ENCODE measurements around the gene MCF2L2. TPM values are rescaled to one million over a fixed set of nuclear protein-coding genes. Genes with fewer than 3 reads are reported as not detected.

MCF2L2 gene
- total and polyA plus RNA-seq, 9 of the 15 experiments (the other 6 are each of a cell fraction or from before 2014, with no cell fraction given) = 0.56 to 4.2 (median 3.0) TPM

DNA sequence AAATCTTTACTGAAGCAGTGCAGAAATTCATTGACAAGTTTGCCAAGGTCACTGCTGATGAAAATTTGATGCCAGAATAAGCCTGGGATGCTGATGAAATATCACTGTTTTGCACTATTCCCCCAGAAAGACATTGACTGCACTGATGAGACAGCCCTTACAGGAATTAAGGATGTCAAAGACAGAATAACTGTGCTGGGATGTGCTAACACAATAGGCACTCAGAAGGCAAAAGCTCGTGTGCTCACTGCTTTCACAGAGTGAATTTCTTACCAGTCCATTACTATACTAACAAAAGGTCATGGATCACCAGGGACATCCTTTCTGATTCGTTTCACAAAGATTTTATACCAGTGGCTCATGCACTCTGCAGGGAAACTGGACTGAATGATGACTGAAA is 69.4 kb downstream of the MCF2L2 start:
- ChIA-PET CTCF (ENCODE audit: low intra/inter-chr PET ratio) (no interaction called here), POLR2A (interaction anchor here (0.7 kb wide), 1 partner anchor 178 kb away, joined by 3 read pairs; no protein-coding TSS in a partner anchor)
- H3K9me1 ChIP-seq (ENCODE audit: control insufficient read depth, insufficient read depth, low read length) = no peaks in the 10 kb centered on the region
- H3K27ac ChIP-seq (ENCODE audit: extremely low read depth, low read depth, low read length) = no peak overlapping the region
- peaks cover 28 to 46% of the 10 kb centered on the region in 2 experiments for H3K4me1 ChIP-seq (replicated peaks in 1 of 2; ENCODE audit: control insufficient read depth in 2 of 2, insufficient read depth in 2 of 2, low read length in 2 of 2)
- no peaks in the 10 kb centered on the region for H4K20me1 ChIP-seq (replicated peaks; ENCODE audit: control insufficient read depth, insufficient read depth, low read length)
- WGBS (ENCODE audit: insufficient coverage, low coverage, missing lambda C conversion rate) = 65% methylated on average over 2 of the region's 2 CpGs
- no peak overlapping the region for H3K4me3 ChIP-seq
- no peaks in the 10 kb centered on the region; a peak in 1 of 5 replicates for H3K27me3 ChIP-seq (ENCODE audit: control insufficient read depth in 2 of 2, insufficient read depth in 2 of 2, low read length in 2 of 2)
- no peak for DNase-seq (ENCODE audit: extremely low read depth in 1 of 4, low spot score in 3 of 4)
- BruUV-seq (replicated peaks) = no TSS peak
- TF ChIP-seq COPS2 (conservative IDR thresholded peaks at IDR 0.05) (no peak), HNRNPLL (IDR thresholded peaks at IDR 0.05; ENCODE audit: low read depth, low read length, poor library complexity, severe bottlenecking) (no peak), CREB1 (IDR thresholded peaks at IDR 0.05) (no peak), CREB1 (CRISPR knock-in tag; IDR thresholded peaks at IDR 0.05) (no peak), JUNB (CRISPR knock-in tag; conservative IDR thresholded peaks at IDR 0.05) (no peak), SIN3B (IDR thresholded peaks at IDR 0.05; ENCODE audit: low read depth) (no peak), ZNF324 (CRISPR knock-in tag; IDR thresholded peaks at IDR 0.05) (no peak), HMGN3 (IDR thresholded peaks at IDR 0.05; ENCODE audit: borderline replicate concordance, extremely low read depth, insufficient read length, low read depth, low read length) (no peak), ZNF830 (CRISPR knock-in tag; IDR thresholded peaks at IDR 0.05) (no peak), NR2F6 (CRISPR knock-in tag; IDR thresholded peaks at IDR 0.05) (no peak), AFF4 (CRISPR knock-in tag; IDR thresholded peaks at IDR 0.05) (no peak), NR4A1 (CRISPR knock-in tag; IDR thresholded peaks at IDR 0.05) (no peak), NR4A1 (tag; IDR thresholded peaks at IDR 0.05) (no peak), SMARCA4 (IDR thresholded peaks at IDR 0.05) (no peak), ZBED1 (IDR thresholded peaks at IDR 0.05) (no peak), ZNF274 (IDR thresholded peaks at IDR 0.05; ENCODE audit: borderline replicate concordance, low read depth, low read length) (no peak), ZNF165 (CRISPR knock-in tag; IDR thresholded peaks at IDR 0.05; ENCODE audit: borderline replicate concordance) (no peak), PTTG1 (tag; IDR thresholded peaks at IDR 0.05; ENCODE audit: low read depth) (no peak), SRSF3 (IDR thresholded peaks at IDR 0.05; ENCODE audit: insufficient read depth, low read length) (no peak)
- TF ChIP-seq, protein P1, sequence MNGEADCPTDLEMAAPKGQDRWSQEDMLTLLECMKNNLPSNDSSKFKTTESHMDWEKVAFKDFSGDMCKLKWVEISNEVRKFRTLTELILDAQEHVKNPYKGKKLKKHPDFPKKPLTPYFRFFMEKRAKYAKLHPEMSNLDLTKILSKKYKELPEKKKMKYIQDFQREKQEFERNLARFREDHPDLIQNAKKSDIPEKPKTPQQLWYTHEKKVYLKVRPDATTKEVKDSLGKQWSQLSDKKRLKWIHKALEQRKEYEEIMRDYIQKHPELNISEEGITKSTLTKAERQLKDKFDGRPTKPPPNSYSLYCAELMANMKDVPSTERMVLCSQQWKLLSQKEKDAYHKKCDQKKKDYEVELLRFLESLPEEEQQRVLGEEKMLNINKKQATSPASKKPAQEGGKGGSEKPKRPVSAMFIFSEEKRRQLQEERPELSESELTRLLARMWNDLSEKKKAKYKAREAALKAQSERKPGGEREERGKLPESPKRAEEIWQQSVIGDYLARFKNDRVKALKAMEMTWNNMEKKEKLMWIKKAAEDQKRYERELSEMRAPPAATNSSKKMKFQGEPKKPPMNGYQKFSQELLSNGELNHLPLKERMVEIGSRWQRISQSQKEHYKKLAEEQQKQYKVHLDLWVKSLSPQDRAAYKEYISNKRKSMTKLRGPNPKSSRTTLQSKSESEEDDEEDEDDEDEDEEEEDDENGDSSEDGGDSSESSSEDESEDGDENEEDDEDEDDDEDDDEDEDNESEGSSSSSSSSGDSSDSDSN (IDR thresholded peaks at IDR 0.05; ENCODE audit: borderline replicate concordance in 1 of 2, low read depth in 2 of 2, low read length in 2 of 2) = no peak
- no peak for FAIRE-seq
- peaks cover 2% of the 10 kb centered on the region; the same call in 1 of the 2 replicates for H3K9me3 ChIP-seq (replicated peaks; ENCODE audit: control insufficient read depth, insufficient read depth, low read depth, low read length)
- no peak overlapping the region for H2AFZ ChIP-seq (ENCODE audit: low read depth, low read length)
- intact Hi-C loops (cut with micrococcal nuclease) (loop anchor here (10.0 kb wide), 1 partner anchor 104 kb away; the partner anchor contains the start of gene B3GNT5), in situ Hi-C loops (cut with MboI) (no loop called here)
- no peak for ATAC-seq
- H3K4me2 ChIP-seq (ENCODE audit: insufficient read depth, low read length) = no peak overlapping the region
- H3K36me3 ChIP-seq (ENCODE audit: control insufficient read depth, insufficient read depth, low read length) = no peaks in the 10 kb centered on the region
- H3K9ac ChIP-seq (ENCODE audit: insufficient read depth in 1 of 2, low read depth in 2 of 2, low read length in 2 of 2) = no peak overlapping the region
- no peaks in the 10 kb centered on the region for H3K79me2 ChIP-seq (ENCODE audit: control insufficient read depth, insufficient read depth, low read length)
